GM21381 (cell line): ENCODE results near the gene RIPK4.

Source experiments
- ATAC-seq: cut with Tn5 transposase; IDR thresholded peaks from one replicate; pipeline ENCODE4 v1.9.1; 2021; ENCODE audit warnings: mild to moderate bottlenecking, moderate library complexity; ENCODE audit not compliant: unreplicated experiment

The RIPK4 gene

GRCh38 chr21:41769933-41770332, 3.1 kb upstream of the RIPK4 start:
- no peak for ATAC-seq

GRCh38 chr21:41769521-41769920, 2.7 kb upstream of the RIPK4 start:
- no peak for ATAC-seq

- no peak for ATAC-seq
These were observed 2.3 kb upstream of the RIPK4 start for GRCh38 chr21:41769111-41769510.

GRCh38 chr21:41768437-41769042, 1.7 kb upstream of the RIPK4 start:
- ATAC-seq = no peak

GRCh38 chr21:41767606-41768436, 969 bp upstream of the RIPK4 start:
- ATAC-seq = no peak

GRCh38 chr21:41765973-41766882, 624 bp downstream of the RIPK4 start:
- ATAC-seq = no peak

- no peak for ATAC-seq
These were observed 1.4 kb downstream of the RIPK4 start for GRCh38 chr21:41765420-41765821.

- ATAC-seq = no peak
These were observed 2.1 kb downstream of the RIPK4 start for GRCh38 chr21:41764558-41765419.

GRCh38 chr21:41763996-41764395, 2.9 kb downstream of the RIPK4 start:
- no peak for ATAC-seq

- ATAC-seq = no peak
These were observed 3.4 kb downstream of the RIPK4 start for GRCh38 chr21:41763398-41763931.

- ATAC-seq = no peak
These were observed 4.1 kb downstream of the RIPK4 start for GRCh38 chr21:41762753-41763152.

- ATAC-seq = no peak
These were observed 4.8 kb downstream of the RIPK4 start for GRCh38 chr21:41761934-41762635.

GRCh38 chr21:41761211-41761933, 5.5 kb downstream of the RIPK4 start:
- ATAC-seq = no peak

- no peak for ATAC-seq
These were observed 6.4 kb downstream of the RIPK4 start for GRCh38 chr21:41760411-41760810.

GRCh38 chr21:41759926-41760325, 6.9 kb downstream of the RIPK4 start:
- ATAC-seq = no peak

GRCh38 chr21:41759214-41759840, 7.5 kb downstream of the RIPK4 start:
- no peak for ATAC-seq

- ATAC-seq = no peak
These were observed 8.3 kb downstream of the RIPK4 start for GRCh38 chr21:41758550-41758949.

GRCh38 chr21:41755934-41756773, 10.7 kb downstream of the RIPK4 start:
- ATAC-seq = no peak
